HG03025 (cell line): ENCODE measurements around the gene MPIG6B.

Experiments
- ATAC-seq: cut with Tn5 transposase; IDR thresholded peaks from one replicate; pipeline ENCODE4 v1.9.1; 2021; ENCODE audit warnings: mild to moderate bottlenecking, moderate library complexity; ENCODE audit not compliant: unreplicated experiment, low FRiP score

Gene MPIG6B

GRCh38 chr6:31720196-31720770 is 2.9 kb upstream of the MPIG6B start:
- ATAC-seq: no peak

GRCh38 chr6:31721351-31722020 is 1.7 kb upstream of the MPIG6B start, which contains the start of gene LY6G6C:
Gene LY6G6C (minus strand): TSS chr6:31721746. CDS start chr6:31721679, 67 bp downstream.
- ATAC-seq: no peak

GRCh38 chr6:31722173-31722572 is 1.0 kb upstream of the MPIG6B start:
- no peak for ATAC-seq

- no peak for ATAC-seq
These were observed 963 bp downstream of the MPIG6B start for GRCh38 chr6:31723980-31724691.

GRCh38 chr6:31725502-31726350 is 2.6 kb downstream of the MPIG6B start:
- no peak for ATAC-seq

GRCh38 chr6:31727034-31727716 is 4.0 kb downstream of the MPIG6B start:
- no peak for ATAC-seq

GRCh38 chr6:31727717-31728671 is 4.8 kb downstream of the MPIG6B start:
- no peak for ATAC-seq

GRCh38 chr6:31728767-31729514 is 5.8 kb downstream of the MPIG6B start, which contains the start of gene DDAH2:
Gene DDAH2 (minus strand): TSS chr6:31729299. CDS start chr6:31729161, 138 bp downstream.
- no peak for ATAC-seq

- ATAC-seq: no peak
These were observed 6.4 kb downstream of the MPIG6B start for GRCh38 chr6:31729515-31729978.

GRCh38 chr6:31729979-31730630 is 6.9 kb downstream of the MPIG6B start:
- no peak for ATAC-seq

GRCh38 chr6:31730631-31731086 is 7.5 kb downstream of the MPIG6B start:
- no peak for ATAC-seq

- ATAC-seq: no peak
These were observed 8.9 kb downstream of the MPIG6B start for GRCh38 chr6:31732029-31732428.

- ATAC-seq: no peak
These were observed 10.6 kb downstream of the MPIG6B start for GRCh38 chr6:31733734-31734133.

- no peak for ATAC-seq
These were observed 11.2 kb downstream of the MPIG6B start for GRCh38 chr6:31734247-31734820.

- ATAC-seq: no peak
These were observed 11.7 kb downstream of the MPIG6B start for GRCh38 chr6:31734821-31735406.

GRCh38 chr6:31736021-31736767 is 13.0 kb downstream of the MPIG6B start, which contains the start of gene CLIC1:
Gene CLIC1 (minus strand): TSS chr6:31736530. CDS start chr6:31736300, 230 bp downstream.
- ATAC-seq: no peak
